ENCODE data around the gene PDZD2.

PDZD2 gene

GRCh38 chr5:31674371-31674951 is 35.5 kb downstream of the PDZD2 start:
- no peak overlapping the region for H3K9ac ChIP-seq (ENCODE audit: low read length)
- TF ChIP-seq CTCF (IDR thresholded peaks at IDR 0.05; ENCODE audit: low read depth, low read length) (no peak), EZH2phosphoT487 (IDR thresholded peaks at IDR 0.05; ENCODE audit: low read depth) (no peak)

GRCh38 chr5:31675472-31675871 is 36.5 kb downstream of the PDZD2 start:
- Histone ChIP-seq H3K36me3 (replicated peaks; ENCODE audit: low read depth, low read length) (no peaks in the 10 kb centered on the region), H3K9me3 (ENCODE audit: insufficient read depth, low read length) (no peaks in the 10 kb centered on the region), H4K20me1 (ENCODE audit: insufficient read depth, low read length) (no peaks in the 10 kb centered on the region), H3K9ac (ENCODE audit: low read length) (no peak overlapping the region), H3K4me2 (ENCODE audit: low read length) (no peak overlapping the region), H2AFZ (ENCODE audit: low read depth, low read length) (no peak overlapping the region), H3K27ac (ENCODE audit: low read length) (no peak overlapping the region), H3K4me1 (ENCODE audit: low read length) (no peaks in the 10 kb centered on the region), H3K27me3 (ENCODE audit: low read depth, low read length) (no peaks in the 10 kb centered on the region), H3K4me3 (ENCODE audit: low read length) (no peak overlapping the region), H3K79me2 (ENCODE audit: low read length) (no peaks in the 10 kb centered on the region)
- no peak for TF ChIP-seq CTCF (IDR thresholded peaks at IDR 0.05; ENCODE audit: low read depth, low read length)
- no peak for TF ChIP-seq EZH2phosphoT487 (IDR thresholded peaks at IDR 0.05; ENCODE audit: low read depth)

More at GRCh38 chr5:31674371-31674951, 35.5 kb downstream of the PDZD2 start:
- no peaks in the 10 kb centered on the region for H3K9me3 ChIP-seq (ENCODE audit: insufficient read depth, low read length)
- no peak overlapping the region for H3K27ac ChIP-seq (ENCODE audit: low read length)
- H2AFZ ChIP-seq (ENCODE audit: low read depth, low read length), result no peak overlapping the region
- H4K20me1 ChIP-seq (ENCODE audit: insufficient read depth, low read length), result no peaks in the 10 kb centered on the region
- no peaks in the 10 kb centered on the region for H3K4me1 ChIP-seq (ENCODE audit: low read length)
- H3K4me2 ChIP-seq (ENCODE audit: low read length), result no peak overlapping the region
- no peak overlapping the region for H3K4me3 ChIP-seq (ENCODE audit: low read length)
- no peaks in the 10 kb centered on the region for H3K79me2 ChIP-seq (ENCODE audit: low read length)
- no peaks in the 10 kb centered on the region for H3K27me3 ChIP-seq (ENCODE audit: low read depth, low read length)
- H3K36me3 ChIP-seq (replicated peaks; ENCODE audit: low read depth, low read length), result no peaks in the 10 kb centered on the region

DNA sequence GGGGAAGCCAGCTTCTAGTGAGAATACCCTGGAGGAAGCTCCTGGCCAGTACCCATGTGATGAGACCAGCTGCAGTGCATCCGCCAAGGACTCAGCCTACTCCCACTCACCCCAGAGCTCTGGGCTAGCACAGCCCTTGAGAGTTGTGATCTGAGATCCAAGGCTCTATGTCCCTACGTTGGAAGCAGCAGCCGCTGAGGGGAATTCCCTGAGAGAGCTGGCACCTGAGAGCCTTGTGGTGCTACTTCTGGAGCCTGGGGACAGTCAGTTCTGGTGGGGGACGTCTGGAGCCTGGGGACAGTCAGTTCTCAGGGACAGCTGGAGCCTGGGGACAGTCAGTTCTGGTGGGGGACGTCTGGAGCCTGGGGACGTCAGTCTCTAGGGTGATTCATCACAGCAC is 39.2 kb downstream of the PDZD2 start:
- H3K9me3 ChIP-seq (ENCODE audit: insufficient read depth, low read length), result no peaks in the 10 kb centered on the region
- H2AFZ ChIP-seq (ENCODE audit: low read depth, low read length), result no peak overlapping the region
- no peaks in the 10 kb centered on the region for H3K79me2 ChIP-seq (ENCODE audit: low read length)
- H3K4me1 ChIP-seq (ENCODE audit: low read length), result no peaks in the 10 kb centered on the region
- no peak overlapping the region for H3K4me2 ChIP-seq (ENCODE audit: low read length)
- no peak overlapping the region for H3K27ac ChIP-seq (ENCODE audit: low read length)
- H3K36me3 ChIP-seq (replicated peaks; ENCODE audit: low read depth, low read length), result no peaks in the 10 kb centered on the region
- TF ChIP-seq CTCF (IDR thresholded peaks at IDR 0.05; ENCODE audit: low read depth, low read length) (no peak), EZH2phosphoT487 (IDR thresholded peaks at IDR 0.05; ENCODE audit: low read depth) (no peak)
- no peak overlapping the region for H3K4me3 ChIP-seq (ENCODE audit: low read length)
- no peaks in the 10 kb centered on the region for H4K20me1 ChIP-seq (ENCODE audit: insufficient read depth, low read length)
- no peaks in the 10 kb centered on the region for H3K27me3 ChIP-seq (ENCODE audit: low read depth, low read length)
- H3K9ac ChIP-seq (ENCODE audit: low read length), result no peak overlapping the region

- Histone ChIP-seq H3K27me3 (ENCODE audit: low read depth, low read length) (peaks cover 3% of the 10 kb centered on the region; the same call in 1 of the 2 replicates), H3K4me2 (ENCODE audit: low read length) (no peak overlapping the region), H3K79me2 (ENCODE audit: low read length) (no peaks in the 10 kb centered on the region), H3K36me3 (replicated peaks; ENCODE audit: low read depth, low read length) (no peaks in the 10 kb centered on the region), H3K4me3 (ENCODE audit: low read length) (no peak overlapping the region), H3K27ac (ENCODE audit: low read length) (no peak overlapping the region), H3K9ac (ENCODE audit: low read length) (no peak overlapping the region), H3K9me3 (ENCODE audit: insufficient read depth, low read length) (no peaks in the 10 kb centered on the region), H2AFZ (ENCODE audit: low read depth, low read length) (no peak overlapping the region), H4K20me1 (ENCODE audit: insufficient read depth, low read length) (no peaks in the 10 kb centered on the region), H3K4me1 (ENCODE audit: low read length) (no peaks in the 10 kb centered on the region)
- no peak for TF ChIP-seq EZH2phosphoT487 (IDR thresholded peaks at IDR 0.05; ENCODE audit: low read depth)
- no peak for TF ChIP-seq CTCF (IDR thresholded peaks at IDR 0.05; ENCODE audit: low read depth, low read length)
Measured at GRCh38 chr5:31680528-31680927, 41.6 kb downstream of the PDZD2 start.

Data from OCI-LY3 (cell line).